DOHH2 (cell line): Measurements from ENCODE around the gene ACER3.

Source experiments
- CTCF ChIP-seq: fragments of 200-600 bp; sonication (generic); IDR thresholded peaks from one replicate; pipeline ENCODE4 v1.5.1; 2014; ENCODE audit warnings: antibody characterized with exemption, mild to moderate bottlenecking, low read depth, low read length; ENCODE audit not compliant: poor library complexity, severe bottlenecking
- EZH2phosphoT487 ChIP-seq: fragments of 200-600 bp; sonication (generic); IDR thresholded peaks from 2 replicates; pipeline ENCODE4 v1.6.1; 2017; ENCODE audit warnings: borderline replicate concordance, mild to moderate bottlenecking, antibody characterized with exemption, low read length, moderate library complexity, mixed read lengths

GRCh38 chr11:76997512-76997911 lies 136.8 kb downstream of the ACER3 start:
- TF ChIP-seq EZH2phosphoT487 (no peak), CTCF (no peak)
